Prostate gland (tissue), 2 donors: ENCODE results near the gene RFTN1. TPM values are rescaled to one million over a fixed set of nuclear protein-coding genes. Genes with fewer than 3 reads are reported as not detected.

Source experiments
- DNase-seq: peaks from one replicate; pipeline ENCODE4 v3.0.0-alpha.2; 2019; ENCODE audit warnings: low spot score
- H3K27ac ChIP-seq, 2 donors: fragments of 200-600 bp; sonication (generic); 2 replicates each; pipeline ENCODE4 v1.5.1; 2017 to 2019
- H3K27me3 ChIP-seq: fragments of 200-600 bp; sonication (generic); replicated peaks from 2 replicates; pipeline ENCODE4 v1.5.1; 2019; ENCODE audit not compliant: insufficient read depth
- H3K36me3 ChIP-seq, 2 donors: fragments of 200-600 bp; sonication (generic); 1 replicate in 1 of 2; 2 replicates in 1 of 2; pipeline versions ENCODE4 v1.5.1 to v1.8.1; 2017 to 2019
- H3K4me1 ChIP-seq: fragments of 200-600 bp; sonication (generic); replicated peaks from 2 replicates; pipeline ENCODE4 v1.5.1; 2019
- H3K4me3 ChIP-seq, 2 donors: fragments of 200-600 bp; sonication (generic); 2 replicates each; pipeline ENCODE4 v1.5.1; 2017 to 2019
- H3K9me3 ChIP-seq: fragments of 200-600 bp; sonication (generic); 2 replicates; pipeline ENCODE4 v1.5.1; 2017
- POLR2A ChIP-seq: fragments of 450-650 bp; IDR thresholded peaks from one replicate; pipeline ENCODE4 v1.6.1; 2016; ENCODE audit warnings: antibody characterized with exemption, mild to moderate bottlenecking
- POLR2AphosphoS5 ChIP-seq: sonication (generic); formaldehyde crosslinking; IDR thresholded peaks from one replicate; pipeline ENCODE4 v1.6.1; 2017; ENCODE audit warnings: antibody characterized with exemption
- WGBS: methylation state at CpG from one replicate; pipeline ENCODE4 v1.1.5; 2018; 5-methylcytosine and 5-hydroxymethylcytosine counted together
- intact Hi-C: fragments of 100-400 bp; cut with DNase I; formaldehyde crosslinking; loops from one replicate; pipeline ENCODE4 v1.14.2; 2022
- total RNA-seq, 2 donors: library from RNA; depleted of rRNA; stranded (reverse); fragments of >200 nt; gene quantifications; one replicate each; pipeline ENCODE4 v1.1.0, GENCODE V29; 2016
- TF ChIP-seq, protein P1 (sequence below), 4 experiments: fragments of 200-600 bp in 2 of 4; fragments of 450-650 bp in 2 of 4; sonication (generic) in 2 of 4; IDR thresholded peaks; 1 replicate in 3 of 4; 2 replicates in 1 of 4; pipeline ENCODE4 v1.5.1; 2016 to 2019; ENCODE audit warnings: antibody characterized with exemption in 4 of 4, mild to moderate bottlenecking in 2 of 4, moderate library complexity in 2 of 4

Gene RFTN1
- total RNA-seq, 2 donors from 2014 or later = 7.4 to 16.1 TPM

DNA sequence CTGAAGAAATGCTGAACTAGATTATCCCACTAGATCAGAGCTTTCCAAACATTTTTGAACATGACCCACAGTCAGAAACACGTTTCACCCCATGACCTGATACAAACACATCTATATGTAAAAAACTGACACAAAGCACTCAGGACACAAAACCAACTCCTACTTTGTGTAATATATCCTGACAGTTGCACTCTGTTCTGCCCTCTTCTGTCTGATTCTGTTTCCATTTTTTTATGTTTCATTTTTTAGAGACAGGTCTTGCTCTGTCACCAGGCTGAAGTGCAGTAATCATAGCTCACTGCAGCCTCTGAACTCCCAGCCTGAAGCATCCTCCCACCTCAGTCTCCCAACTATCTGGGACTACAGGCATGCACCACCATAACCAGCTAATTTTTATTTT lies 15.8 kb upstream of the RFTN1 start:
- Histone ChIP-seq H3K27me3 (no peaks in the 10 kb centered on the region), H3K9me3 (no peaks in the 10 kb centered on the region), H3K4me1 (no peaks in the 10 kb centered on the region), H3K4me3 (no peak overlapping the region), H3K27ac (no peak overlapping the region), H3K36me3 (no peaks in the 10 kb centered on the region)
- TF ChIP-seq POLR2A (no peak), POLR2AphosphoS5 (no peak)
- TF ChIP-seq, protein P1, sequence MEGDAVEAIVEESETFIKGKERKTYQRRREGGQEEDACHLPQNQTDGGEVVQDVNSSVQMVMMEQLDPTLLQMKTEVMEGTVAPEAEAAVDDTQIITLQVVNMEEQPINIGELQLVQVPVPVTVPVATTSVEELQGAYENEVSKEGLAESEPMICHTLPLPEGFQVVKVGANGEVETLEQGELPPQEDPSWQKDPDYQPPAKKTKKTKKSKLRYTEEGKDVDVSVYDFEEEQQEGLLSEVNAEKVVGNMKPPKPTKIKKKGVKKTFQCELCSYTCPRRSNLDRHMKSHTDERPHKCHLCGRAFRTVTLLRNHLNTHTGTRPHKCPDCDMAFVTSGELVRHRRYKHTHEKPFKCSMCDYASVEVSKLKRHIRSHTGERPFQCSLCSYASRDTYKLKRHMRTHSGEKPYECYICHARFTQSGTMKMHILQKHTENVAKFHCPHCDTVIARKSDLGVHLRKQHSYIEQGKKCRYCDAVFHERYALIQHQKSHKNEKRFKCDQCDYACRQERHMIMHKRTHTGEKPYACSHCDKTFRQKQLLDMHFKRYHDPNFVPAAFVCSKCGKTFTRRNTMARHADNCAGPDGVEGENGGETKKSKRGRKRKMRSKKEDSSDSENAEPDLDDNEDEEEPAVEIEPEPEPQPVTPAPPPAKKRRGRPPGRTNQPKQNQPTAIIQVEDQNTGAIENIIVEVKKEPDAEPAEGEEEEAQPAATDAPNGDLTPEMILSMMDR (IDR thresholded peaks at IDR 0.05) = no peak
- 70% methylated on average over 1 of the region's 1 CpG for WGBS
- DNase-seq = no peak
- intact Hi-C loops = no loop called here

DNA sequence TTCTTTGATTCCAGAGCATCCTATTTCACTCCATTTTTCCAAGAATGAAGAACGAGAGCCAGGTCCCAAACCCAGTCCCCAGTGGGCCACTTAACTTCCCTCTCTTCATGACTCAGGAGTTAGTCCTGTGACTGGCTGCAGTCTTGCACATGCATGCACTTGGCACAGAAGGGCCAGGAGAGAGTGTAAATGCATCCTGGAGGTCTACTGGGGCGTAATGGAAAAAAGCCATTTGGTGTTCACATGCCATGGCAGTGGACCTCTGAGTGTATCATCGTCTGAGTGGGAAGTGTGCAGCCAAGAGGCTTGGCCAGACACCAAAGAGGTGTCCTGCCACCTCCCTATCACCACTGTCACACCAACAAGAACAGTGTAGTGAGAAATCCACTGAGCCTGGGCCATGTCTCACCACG lies 15.1 kb upstream of the RFTN1 start:
- no peak overlapping the region for H3K4me3 ChIP-seq
- H3K9me3 ChIP-seq = no peaks in the 10 kb centered on the region
- intact Hi-C loops = no loop called here
- WGBS = 77% methylated on average over 4 of the region's 4 CpGs
- no peaks in the 10 kb centered on the region for H3K36me3 ChIP-seq
- TF ChIP-seq POLR2A = no peak
- no peak for TF ChIP-seq POLR2AphosphoS5
- TF ChIP-seq, protein P1 (IDR thresholded peaks at IDR 0.05) = no peak
- no peaks in the 10 kb centered on the region for H3K27me3 ChIP-seq
- DNase-seq = no peak
- no peaks in the 10 kb centered on the region for H3K4me1 ChIP-seq
- no peak overlapping the region for H3K27ac ChIP-seq

DNA sequence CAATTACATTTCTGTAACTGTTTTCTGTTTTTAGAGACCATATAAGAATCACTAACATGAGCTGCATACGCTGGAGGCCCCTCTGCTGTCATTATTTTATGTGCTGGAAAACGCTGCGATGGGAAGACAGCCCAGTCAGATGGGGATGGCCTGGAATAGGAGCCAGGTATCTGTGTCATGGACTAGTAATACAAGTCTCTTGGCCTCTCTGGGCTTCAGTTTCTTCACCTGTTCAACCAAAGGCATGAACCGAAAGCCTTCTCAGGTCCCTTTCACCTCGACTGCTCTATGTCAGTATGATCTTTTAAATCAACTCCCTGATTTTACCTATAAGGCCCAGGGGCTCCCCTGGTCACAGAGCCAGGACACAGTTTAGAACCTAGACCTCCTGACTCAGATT lies 14.6 kb upstream of the RFTN1 start:
- WGBS = 84% methylated on average over 5 of the region's 5 CpGs
- intact Hi-C loops = no loop called here
- TF ChIP-seq POLR2A (no peak), POLR2AphosphoS5 (no peak)
- TF ChIP-seq, protein P1 (IDR thresholded peaks at IDR 0.05) = no peak

DNA sequence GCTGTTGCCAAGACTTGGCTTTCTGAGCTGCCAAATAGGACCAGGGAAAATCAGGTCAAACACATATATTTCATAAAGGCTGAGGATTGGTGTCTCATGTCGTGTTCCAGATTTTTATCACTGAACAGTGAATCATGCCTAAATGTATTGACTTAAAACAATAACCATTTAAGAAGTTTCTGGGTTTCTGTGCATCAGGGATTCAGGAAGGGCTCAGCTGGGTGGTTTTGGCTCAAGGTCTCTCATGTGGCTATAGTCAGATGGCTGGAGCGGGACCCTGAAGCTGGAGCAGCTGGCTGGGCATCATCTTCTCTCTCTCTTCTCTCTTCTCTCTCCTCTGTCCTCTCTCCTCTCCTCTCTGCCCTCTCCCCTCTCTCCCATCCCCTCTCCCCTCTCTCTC lies 10.7 kb upstream of the RFTN1 start:
- WGBS = 66% methylated on average over 2 of the region's 2 CpGs
- H3K4me1 ChIP-seq = no peaks in the 10 kb centered on the region
- DNase-seq = no peak

More for the DNA sequence above, 14.6 kb upstream of the RFTN1 start:
- no peak overlapping the region for H3K4me3 ChIP-seq
- no peaks in the 10 kb centered on the region for H3K36me3 ChIP-seq
- no peaks in the 10 kb centered on the region for H3K9me3 ChIP-seq
- no peak for DNase-seq
- no peaks in the 10 kb centered on the region for H3K27me3 ChIP-seq
- no peak overlapping the region for H3K27ac ChIP-seq
- no peaks in the 10 kb centered on the region for H3K4me1 ChIP-seq

DNA sequence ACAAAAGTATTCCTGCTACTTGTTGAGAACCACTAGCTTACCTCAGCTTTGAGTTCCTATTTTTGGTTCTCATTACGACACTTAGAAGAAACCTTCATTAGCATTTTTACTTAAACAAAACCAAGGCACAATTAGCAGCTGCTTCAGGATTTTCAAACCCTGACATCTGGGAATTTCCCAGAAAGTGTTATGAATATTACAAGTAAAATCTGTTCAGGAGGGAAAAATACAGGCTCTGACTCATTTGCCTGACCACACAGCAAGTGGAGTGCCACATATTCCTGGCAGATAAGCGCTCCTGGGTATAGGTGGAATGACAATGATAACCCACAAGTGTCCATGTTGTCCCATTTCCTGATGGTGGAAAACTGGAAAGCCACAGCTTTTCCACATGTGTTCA lies 10.3 kb upstream of the RFTN1 start:
- no peak for DNase-seq
- Histone ChIP-seq H3K4me3 (no peak overlapping the region), H3K9me3 (no peaks in the 10 kb centered on the region), H3K27me3 (no peaks in the 10 kb centered on the region), H3K27ac (no peak overlapping the region), H3K4me1 (no peaks in the 10 kb centered on the region), H3K36me3 (no peaks in the 10 kb centered on the region)
- intact Hi-C loops = no loop called here
- no peak for TF ChIP-seq POLR2AphosphoS5
- TF ChIP-seq POLR2A = no peak
- TF ChIP-seq, protein P1 (IDR thresholded peaks at IDR 0.05) = no peak
- 91% methylated on average over 2 of the region's 2 CpGs for WGBS

More for the DNA sequence above, 10.7 kb upstream of the RFTN1 start:
- Histone ChIP-seq H3K4me3 (no peak overlapping the region), H3K27me3 (no peaks in the 10 kb centered on the region), H3K9me3 (no peaks in the 10 kb centered on the region), H3K36me3 (no peaks in the 10 kb centered on the region), H3K27ac (no peak overlapping the region)
- intact Hi-C loops = no loop called here
- TF ChIP-seq, protein P1 (IDR thresholded peaks at IDR 0.05) = no peak
- TF ChIP-seq POLR2A (no peak), POLR2AphosphoS5 (no peak)
